Epithelial cell of esophagus (primary cell): ENCODE results near the gene RAP1GAP2.

ENCODE experiments used
- DNase-seq: peaks from one replicate; pipeline ENCODE4 v3.0.0; 2010; ENCODE audit warnings: low read depth
- H3K4me3 ChIP-seq: 2 replicates; pipeline ENCODE4 v1.5.1; 2011; ENCODE audit warnings: mild to moderate bottlenecking, low read length, control low read depth
- TF ChIP-seq, protein P1 (sequence below): IDR thresholded peaks from 2 replicates; pipeline ENCODE4 v1.5.1; 2011; ENCODE audit warnings: low read depth, mild to moderate bottlenecking, low read length, control low read depth, inconsistent platforms; ENCODE audit not compliant: insufficient read depth; ENCODE audit errors: missing control alignments

RAP1GAP2 gene

DNA sequence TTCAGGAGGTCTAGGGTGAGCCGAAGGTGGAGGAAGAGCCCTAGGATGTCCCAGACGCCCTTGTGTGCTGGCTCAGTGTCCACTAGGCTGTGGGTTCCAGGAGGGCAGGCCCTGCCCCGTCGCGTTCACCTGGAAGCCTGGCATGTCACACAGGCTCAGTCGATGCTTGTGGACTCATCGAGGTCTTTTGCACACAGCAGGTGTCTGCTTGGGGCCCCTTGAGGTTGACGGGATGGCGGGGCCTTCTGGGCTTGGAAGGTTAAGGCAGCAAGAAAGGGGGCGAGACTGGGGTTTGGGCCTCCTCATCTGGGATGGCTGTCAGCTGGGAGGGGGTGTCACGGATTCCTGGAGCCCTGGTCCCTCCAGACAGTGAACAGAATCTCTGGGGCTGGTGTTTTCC is 1.9 kb downstream of the RAP1GAP2 start:
- TF ChIP-seq, protein P1, sequence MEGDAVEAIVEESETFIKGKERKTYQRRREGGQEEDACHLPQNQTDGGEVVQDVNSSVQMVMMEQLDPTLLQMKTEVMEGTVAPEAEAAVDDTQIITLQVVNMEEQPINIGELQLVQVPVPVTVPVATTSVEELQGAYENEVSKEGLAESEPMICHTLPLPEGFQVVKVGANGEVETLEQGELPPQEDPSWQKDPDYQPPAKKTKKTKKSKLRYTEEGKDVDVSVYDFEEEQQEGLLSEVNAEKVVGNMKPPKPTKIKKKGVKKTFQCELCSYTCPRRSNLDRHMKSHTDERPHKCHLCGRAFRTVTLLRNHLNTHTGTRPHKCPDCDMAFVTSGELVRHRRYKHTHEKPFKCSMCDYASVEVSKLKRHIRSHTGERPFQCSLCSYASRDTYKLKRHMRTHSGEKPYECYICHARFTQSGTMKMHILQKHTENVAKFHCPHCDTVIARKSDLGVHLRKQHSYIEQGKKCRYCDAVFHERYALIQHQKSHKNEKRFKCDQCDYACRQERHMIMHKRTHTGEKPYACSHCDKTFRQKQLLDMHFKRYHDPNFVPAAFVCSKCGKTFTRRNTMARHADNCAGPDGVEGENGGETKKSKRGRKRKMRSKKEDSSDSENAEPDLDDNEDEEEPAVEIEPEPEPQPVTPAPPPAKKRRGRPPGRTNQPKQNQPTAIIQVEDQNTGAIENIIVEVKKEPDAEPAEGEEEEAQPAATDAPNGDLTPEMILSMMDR = no peak
- no peak for DNase-seq
- no peak overlapping the region for H3K4me3 ChIP-seq

DNA sequence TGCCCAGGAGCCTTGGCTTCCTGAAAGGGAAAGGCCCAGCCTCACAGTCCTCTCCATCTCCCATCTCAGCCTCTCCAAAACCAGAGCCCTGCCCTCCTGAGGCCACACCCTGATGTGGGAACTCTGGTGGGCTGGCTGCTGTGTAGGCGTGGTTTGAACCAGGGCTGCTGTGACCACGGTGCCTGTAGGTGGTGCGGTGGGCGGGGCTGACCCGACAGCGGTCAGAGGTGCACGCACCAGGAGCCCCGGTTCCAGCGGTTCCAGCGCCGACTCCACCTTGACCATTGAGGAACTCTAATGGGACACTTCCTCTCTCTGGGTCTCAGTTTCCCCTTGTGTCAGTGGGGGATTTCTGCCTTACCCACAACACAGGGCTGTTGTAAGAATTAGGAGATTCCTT is 2.4 kb downstream of the RAP1GAP2 start:
- TF ChIP-seq, protein P1 = no peak
- no peak for DNase-seq
- H3K4me3 ChIP-seq = no peak overlapping the region

DNA sequence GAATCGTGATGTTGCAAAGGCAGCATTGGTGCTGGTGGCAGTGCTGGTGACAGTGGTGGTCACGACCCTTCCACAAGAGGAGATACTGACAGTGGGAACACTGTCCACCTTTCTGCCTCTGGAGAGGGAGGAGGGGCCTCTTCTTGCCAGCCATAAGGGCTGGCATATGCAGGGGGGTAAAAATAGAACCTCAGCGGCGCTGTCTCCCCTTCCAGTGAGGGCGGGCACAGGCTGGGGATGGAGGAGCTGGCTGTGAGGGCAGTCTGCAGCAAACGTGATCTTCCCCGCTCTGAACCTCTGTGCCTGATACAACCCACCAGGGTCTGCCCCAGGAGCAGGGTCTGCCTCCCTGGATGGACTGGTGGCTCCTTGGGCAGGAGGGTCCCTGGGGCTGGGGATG is 3.4 kb downstream of the RAP1GAP2 start:
- no peak overlapping the region for H3K4me3 ChIP-seq
- DNase-seq = no peak
- TF ChIP-seq, protein P1 = no peak

DNA sequence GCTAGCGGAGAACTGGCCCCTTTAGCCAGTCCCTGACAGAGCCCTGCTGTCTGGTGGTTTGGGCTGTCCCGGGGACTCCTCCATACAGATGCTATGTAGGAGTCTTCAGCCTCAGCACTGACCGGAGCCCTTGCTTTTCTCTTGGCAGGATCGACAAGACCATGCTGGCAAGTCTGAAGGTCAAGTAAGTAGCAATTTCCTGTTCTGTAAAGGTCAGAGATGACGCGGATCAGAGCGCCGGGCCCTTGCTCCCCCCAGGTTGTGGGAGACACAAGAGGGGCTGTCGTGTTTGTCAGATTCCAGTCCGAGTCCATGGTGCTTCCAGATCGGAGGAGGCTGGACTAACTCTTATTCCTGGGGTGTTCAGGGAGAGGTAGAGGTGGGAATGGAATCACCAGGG is 4.1 kb downstream of the RAP1GAP2 start:
- TF ChIP-seq, protein P1 = no peak
- no peak overlapping the region for H3K4me3 ChIP-seq
- DNase-seq = no peak

DNA sequence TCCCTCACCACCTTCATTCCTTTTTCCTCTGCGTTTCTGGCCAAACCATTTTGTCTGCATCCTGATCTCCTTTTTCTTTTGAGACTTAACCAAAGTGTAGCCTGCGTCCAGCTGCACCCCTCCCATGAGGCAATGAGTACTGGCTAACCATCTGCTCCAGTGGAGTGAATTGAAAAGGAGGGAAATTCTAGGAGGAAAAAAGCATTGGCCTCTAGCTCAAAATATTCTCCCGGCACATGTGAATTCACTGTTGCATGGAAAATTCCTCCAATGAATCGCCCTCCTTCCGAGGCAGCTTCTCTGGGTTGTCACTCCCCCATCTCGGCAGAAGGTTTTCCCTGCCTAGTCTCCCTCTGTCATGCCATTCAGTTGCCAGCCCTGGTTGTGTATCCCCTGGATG is 5.6 kb downstream of the RAP1GAP2 start:
- no peak overlapping the region for H3K4me3 ChIP-seq
- DNase-seq = no peak
- TF ChIP-seq, protein P1 = no peak

DNA sequence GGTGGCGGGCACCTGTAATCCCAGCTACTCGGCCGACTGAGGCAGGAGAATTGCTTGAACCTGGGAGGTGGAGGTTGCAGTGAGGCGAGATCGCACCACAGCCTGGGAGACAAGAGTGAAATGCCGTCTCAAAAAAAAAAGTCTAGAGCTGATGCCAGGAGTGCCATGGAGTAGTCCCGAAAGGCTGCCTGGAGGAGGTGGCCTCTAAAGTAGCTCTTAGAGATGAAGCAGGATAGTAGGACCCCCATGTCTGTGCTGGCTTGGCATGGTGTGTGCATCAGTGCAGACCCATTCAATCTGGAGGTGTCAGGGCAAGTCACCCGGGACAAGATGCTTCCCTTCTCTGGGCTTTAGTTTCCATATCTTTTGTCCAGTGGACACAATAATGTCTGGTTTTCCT is 6.3 kb downstream of the RAP1GAP2 start:
- DNase-seq = no peak
- TF ChIP-seq, protein P1 = no peak
- H3K4me3 ChIP-seq = no peak overlapping the region

DNA sequence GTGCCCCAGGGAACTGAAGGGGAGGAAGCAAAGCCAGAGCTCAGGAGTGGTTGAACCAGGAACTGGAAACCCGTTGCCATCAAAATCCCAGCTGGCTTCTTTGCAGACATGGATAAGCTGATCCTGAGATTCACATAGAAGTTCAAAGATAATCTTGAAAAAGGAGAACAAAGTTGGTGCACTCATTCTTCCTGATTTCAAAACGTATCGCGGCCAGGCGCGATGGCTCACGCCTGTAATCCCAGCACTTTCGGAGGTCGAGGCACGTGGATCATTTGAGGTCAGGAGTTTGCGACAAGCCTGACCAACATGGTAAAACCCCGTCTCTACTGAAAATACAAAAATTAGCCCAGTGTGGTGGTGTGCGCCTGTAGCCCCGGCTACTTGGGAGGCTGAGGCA is 7.1 kb downstream of the RAP1GAP2 start:
- no peak for DNase-seq
- no peak overlapping the region for H3K4me3 ChIP-seq
- TF ChIP-seq, protein P1 = no peak
